IMR-90 (cell line): Measurements from ENCODE around the gene CCDC12. TPM values are rescaled to one million over a fixed set of nuclear protein-coding genes. Genes with fewer than 3 reads are reported as not detected.

Experiments
- ATAC-seq: fragments of 200-7000 bp; cut with Tn5 transposase; 2 replicates; pipeline ENCODE4 v1.9.1; 2020; ENCODE audit warnings: low read depth, mild to moderate bottlenecking, moderate library complexity
- BruUV-seq: library from RNA; stranded (reverse); fragments of 400-500 nt; replicated peaks from 2 replicates; lab custom pipeline; 2021; lab: Mats Ljungman, UMichigan
- CTCF ChIA-PET: fragments of 300-600 bp; formaldehyde crosslinking; extraction: SDS; loops from one replicate; lab custom pipeline; 2021; ENCODE audit warnings: antibody characterized with exemption; lab: Yijun Ruan, JAX
- POLR2A ChIA-PET: fragments of 300-600 bp; sonication (Branson Sonifier 250); formaldehyde crosslinking; loops from one replicate; lab custom pipeline; 2022; ENCODE audit warnings: antibody characterized with exemption; ENCODE audit not compliant: unreplicated experiment; lab: Charles Lee
- DNase-seq: peaks from one replicate; pipeline ENCODE4 v3.0.0; 2013
- H2AFZ ChIP-seq: replicated peaks from 2 replicates; pipeline ENCODE3; 2013; ENCODE audit warnings: low read length, mild to moderate bottlenecking; ENCODE audit not compliant: poor library complexity
- H2AK5ac ChIP-seq: 2 replicates; pipeline ENCODE4 v1.6.1; 2013; ENCODE audit warnings: low read depth, low read length, inconsistent platforms
- H2AK9ac ChIP-seq: replicated peaks from 2 replicates; pipeline ENCODE3; 2013; ENCODE audit warnings: mild to moderate bottlenecking, low read depth, low read length, moderate library complexity; ENCODE audit not compliant: poor library complexity
- H2BK120ac ChIP-seq: 2 replicates; pipeline ENCODE4 v1.6.1; 2013; ENCODE audit warnings: low read depth, low read length, inconsistent platforms
- H2BK15ac ChIP-seq: 3 replicates; pipeline ENCODE4 v1.6.1; 2013; ENCODE audit warnings: low read depth, low read length, inconsistent platforms
- H2BK20ac ChIP-seq: 2 replicates; pipeline ENCODE4 v1.6.1; 2013; ENCODE audit warnings: low read depth, mild to moderate bottlenecking, inconsistent platforms, low read length, moderate library complexity
- H2BK5ac ChIP-seq: 2 replicates; pipeline ENCODE4 v1.6.1; 2013; ENCODE audit warnings: mild to moderate bottlenecking, low read depth, low read length, inconsistent platforms; ENCODE audit not compliant: poor library complexity, severe bottlenecking
- H3K14ac ChIP-seq: replicated peaks from 2 replicates; pipeline ENCODE4 v1.6.1; 2013; ENCODE audit warnings: low read depth, low read length, inconsistent platforms
- H3K18ac ChIP-seq: 2 replicates; pipeline ENCODE4 v1.6.1; 2013; ENCODE audit warnings: low read depth, low read length, control low read depth
- H3K23ac ChIP-seq: 2 replicates; pipeline ENCODE4 v1.6.1; 2013; ENCODE audit warnings: low read depth, low read length, inconsistent platforms
- H3K27ac ChIP-seq: 2 replicates; pipeline ENCODE4 v1.5.1; 2013; ENCODE audit warnings: mild to moderate bottlenecking, control low read depth, low read length; ENCODE audit not compliant: insufficient read depth
- H3K27me3 ChIP-seq: 2 replicates; pipeline ENCODE4 v1.6.1; 2013; ENCODE audit warnings: low read length; ENCODE audit not compliant: control insufficient read depth, insufficient read depth
- H3K36me3 ChIP-seq: 2 replicates; pipeline ENCODE4 v1.6.1; 2013; ENCODE audit warnings: low read length, mixed read lengths; ENCODE audit not compliant: control insufficient read depth, insufficient read depth
- H3K4ac ChIP-seq: 2 replicates; pipeline ENCODE4 v1.6.1; 2013; ENCODE audit warnings: low read depth, low read length, inconsistent platforms
- H3K4me1 ChIP-seq: 2 replicates; pipeline ENCODE4 v1.6.1; 2013; ENCODE audit warnings: low read length, mixed read lengths; ENCODE audit not compliant: control insufficient read depth, insufficient read depth
- H3K4me2 ChIP-seq: 2 replicates; pipeline ENCODE4 v1.6.1; 2013; ENCODE audit warnings: low read depth, mild to moderate bottlenecking, control low read depth, low read length, moderate library complexity
- H3K4me3 ChIP-seq: 2 replicates; pipeline ENCODE4 v1.5.1; 2013; ENCODE audit warnings: low read depth, mild to moderate bottlenecking, control low read depth, low read length, moderate library complexity; ENCODE audit not compliant: insufficient read depth
- H3K56ac ChIP-seq: 2 replicates; pipeline ENCODE4 v1.6.1; 2013; ENCODE audit warnings: low read length, inconsistent platforms; ENCODE audit not compliant: insufficient read depth; ENCODE audit errors: extremely low read depth
- H3K79me1 ChIP-seq, 2 experiments: 2 replicates each; pipeline ENCODE4 v1.6.1; 2013; ENCODE audit warnings: low read length in 2 of 2, inconsistent platforms in 1 of 2, low read depth in 1 of 2
- H3K9ac ChIP-seq: 2 replicates; pipeline ENCODE4 v1.6.1; 2013; ENCODE audit warnings: low read depth, low read length, control low read depth
- H3K9me1 ChIP-seq: 2 replicates; pipeline ENCODE4 v1.6.1; 2013; ENCODE audit warnings: low read length, inconsistent platforms; ENCODE audit not compliant: insufficient read depth
- H3K9me3 ChIP-seq: 2 replicates; pipeline ENCODE4 v1.6.1; 2013; ENCODE audit warnings: low read length; ENCODE audit not compliant: control insufficient read depth, insufficient read depth
- H4K20me1 ChIP-seq: 2 replicates; pipeline ENCODE4 v1.6.1; 2013; ENCODE audit warnings: low read length, inconsistent platforms; ENCODE audit not compliant: insufficient read depth
- H4K5ac ChIP-seq: 2 replicates; pipeline ENCODE4 v1.6.1; 2013; ENCODE audit warnings: mild to moderate bottlenecking, low read depth, low read length, control low read depth
- H4K8ac ChIP-seq, 2 experiments: 2 replicates each; pipeline ENCODE4 v1.6.1; 2013; ENCODE audit warnings: low read depth in 2 of 2, low read length in 2 of 2, control low read depth in 1 of 2, inconsistent platforms in 1 of 2
- H4K91ac ChIP-seq: 2 replicates; pipeline ENCODE4 v1.6.1; 2013; ENCODE audit warnings: low read depth, low read length, inconsistent platforms; ENCODE audit not compliant: insufficient read depth
- BHLHE40 ChIP-seq: fragments of 150-350 bp; IDR thresholded peaks from 2 replicates; pipeline ENCODE4 v1.6.1; 2016; ENCODE audit warnings: mild to moderate bottlenecking, low read depth, low read length
- CEBPB ChIP-seq: IDR thresholded peaks from 2 replicates; pipeline ENCODE4 v1.6.1; 2012; ENCODE audit warnings: low read depth, low read length, improper control_type of control experiment
- CHD1 ChIP-seq: IDR thresholded peaks from 2 replicates; pipeline ENCODE4 v1.6.1; 2012; ENCODE audit warnings: low read depth, low read length, improper control_type of control experiment
- CTCF ChIP-seq: conservative IDR thresholded peaks from 2 replicates; pipeline ENCODE4 v1.5.1; 2012; ENCODE audit warnings: mild to moderate bottlenecking, low read depth, low read length, improper control_type of control experiment
- ELK1 ChIP-seq: fragments of 150-350 bp; IDR thresholded peaks from 2 replicates; pipeline ENCODE4 v1.6.1; 2016; ENCODE audit warnings: low read depth, mild to moderate bottlenecking, low read length, moderate library complexity, borderline replicate concordance
- FOS ChIP-seq: fragments of 150-350 bp; IDR thresholded peaks from 2 replicates; pipeline ENCODE4 v1.6.1; 2016; ENCODE audit warnings: low read depth, low read length
- MAFK ChIP-seq: IDR thresholded peaks from 2 replicates; pipeline ENCODE4 v1.6.1; 2012; ENCODE audit warnings: low read depth, low read length, improper control_type of control experiment
- MAZ ChIP-seq: IDR thresholded peaks from 2 replicates; pipeline ENCODE4 v1.6.1; 2012; ENCODE audit warnings: low read depth, mild to moderate bottlenecking, low read length, improper control_type of control experiment, moderate library complexity, borderline replicate concordance
- MXI1 ChIP-seq: IDR thresholded peaks from 2 replicates; pipeline ENCODE4 v1.6.1; 2012; ENCODE audit warnings: low read depth, mild to moderate bottlenecking, low read length, moderate library complexity, borderline replicate concordance
- NFE2L2 ChIP-seq: fragments of 150-350 bp; IDR thresholded peaks from 2 replicates; pipeline ENCODE4 v1.6.1; 2016; ENCODE audit warnings: low read depth, mild to moderate bottlenecking, low read length
- POLR2A ChIP-seq: IDR thresholded peaks from 2 replicates; pipeline ENCODE4 v1.6.1; 2012; ENCODE audit warnings: mild to moderate bottlenecking, low read depth, low read length
- RAD21 ChIP-seq: IDR thresholded peaks from 2 replicates; pipeline ENCODE4 v1.6.1; 2012; ENCODE audit warnings: low read length, improper control_type of control experiment
- RCOR1 ChIP-seq: IDR thresholded peaks from 2 replicates; pipeline ENCODE4 v1.6.1; 2012; ENCODE audit warnings: mild to moderate bottlenecking, low read length, improper control_type of control experiment; ENCODE audit not compliant: insufficient replicate concordance
- RFX5 ChIP-seq: IDR thresholded peaks from 2 replicates; pipeline ENCODE4 v1.8.0; 2012; ENCODE audit warnings: low read depth, mild to moderate bottlenecking, low read length, moderate library complexity
- SMC3 ChIP-seq: fragments of 150-350 bp; IDR thresholded peaks from 2 replicates; pipeline ENCODE4 v1.6.1; 2016; ENCODE audit warnings: low read depth, mild to moderate bottlenecking, antibody characterized with exemption, low read length, moderate library complexity
- USF2 ChIP-seq: fragments of 150-350 bp; IDR thresholded peaks from 2 replicates; pipeline ENCODE4 v1.6.1; 2017; ENCODE audit warnings: mild to moderate bottlenecking, antibody characterized with exemption, low read length, low read depth
- WGBS, 2 experiments: methylation state at CpG; one replicate each; pipeline versions ENCODE4 v1.1.5 to v1.1.7; 2013; ENCODE audit warnings: missing lambda C conversion rate in 2 of 2; ENCODE audit not compliant: insufficient read length in 1 of 2; ENCODE audit errors: extremely low coverage in 2 of 2; 5-methylcytosine and 5-hydroxymethylcytosine counted together
- dilution Hi-C: fragments of 300-500 bp; cut with HindIII; formaldehyde crosslinking; loops from one replicate; pipeline ENCODE4 v1.14.3; 2018; ENCODE audit warnings: low sequenced_read_pairs; ENCODE audit not compliant: unreplicated experiment
- in situ Hi-C: fragments of 300-500 bp; cut with MboI; formaldehyde crosslinking; loops from 3 replicates; pipeline ENCODE4 v1.14.3; 2019; ENCODE audit warnings: low sequenced_read_pairs, inconsistent platforms, mixed read lengths
- intact Hi-C: fragments of 100-400 bp; cut with micrococcal nuclease; formaldehyde crosslinking; loops from 2 replicates; pipeline ENCODE4 v1.10.0; 2022
- polyA plus RNA-seq, 3 experiments: library from polyadenylated mRNA; depleted of rRNA; stranded (reverse); fragments of >200 nt; gene quantifications; 2 replicates each; pipeline ENCODE4 v1.2.3, GENCODE V29; 2012; ENCODE audit warnings: low replicate concordance in 1 of 3
- total RNA-seq: library from RNA; depleted of rRNA; stranded (reverse); fragments of >200 nt; gene quantifications from 2 replicates; pipeline ENCODE4 v1.2.3, GENCODE V29; 2012

Gene CCDC12
- total and polyA plus RNA-seq, 2 of the 4 experiments (the other 2 are of a cell fraction), result 15.2 to 35.1 TPM

GRCh38 chr3:46978381-46978780 is 1.8 kb upstream of the CCDC12 start:
- ATAC-seq, result no peak
- H3K79me1 ChIP-seq, result peaks cover 3 to 42% of the 10 kb centered on the region in 2 experiments; a peak in 3 of 4 replicates
- 0 out of 2 replicates have a peak overlapping the region, but pooled peaks have one; percentile 25 for H3K23ac ChIP-seq
- peak overlapping the region; percentile 89; the same call in 1 of the 2 replicates for H4K91ac ChIP-seq
- peaks cover 9% of the 10 kb centered on the region for H3K4me1 ChIP-seq
- ChIA-PET POLR2A (no interaction called here), CTCF (interaction anchor here (0.6 kb wide), 1 partner anchor 523 kb away, joined by 4 read pairs; no protein-coding TSS in a partner anchor)
- no peak overlapping the region for H3K4me2 ChIP-seq
- no peak overlapping the region for H3K14ac ChIP-seq
- H4K5ac ChIP-seq, result no peak overlapping the region
- H4K20me1 ChIP-seq, result peaks cover 19% of the 10 kb centered on the region; the same call in 1 of the 2 replicates
- no peak overlapping the region for H3K56ac ChIP-seq
- H2BK20ac ChIP-seq, result 0 out of 2 replicates have a peak overlapping the region, but pooled peaks have one; percentile 44
- TF ChIP-seq RFX5 (no peak), RAD21 (no peak), USF2 (no peak), MXI1 (no peak), CTCF (no peak), MAFK (no peak), SMC3 (no peak), MAZ (no peak), CEBPB (no peak), NFE2L2 (no peak), RCOR1 (no peak), CHD1 (no peak), POLR2A (no peak), BHLHE40 (no peak), ELK1 (no peak), FOS (no peak)
- no peak for DNase-seq
- BruUV-seq, result no TSS peak
- intact Hi-C loops, result no loop called here
- no CpG with 5 or more reads among the region's 9 CpGs for WGBS, 2 experiments
- no peak overlapping the region for H3K27ac ChIP-seq
- dilution Hi-C loops, result no loop called here
- no peak overlapping the region for H3K9ac ChIP-seq
- no peak overlapping the region for H3K4ac ChIP-seq
- H3K9me3 ChIP-seq, result no peaks in the 10 kb centered on the region
- peak overlapping the region in 1 of 2 experiments; percentile 94; a peak in 2 of 4 replicates for H4K8ac ChIP-seq
- no peak overlapping the region for H2BK15ac ChIP-seq
- H2BK120ac ChIP-seq, result peak overlapping the region; percentile 91; the same call in 1 of the 2 replicates
- H2AK9ac ChIP-seq, result peak overlapping the region; percentile 93
- H3K36me3 ChIP-seq, result no peaks in the 10 kb centered on the region
- no peaks in the 10 kb centered on the region for H3K27me3 ChIP-seq
- in situ Hi-C loops, result no loop called here
- peak overlapping the region; percentile 5 for H2AFZ ChIP-seq
- no peak overlapping the region for H2BK5ac ChIP-seq
- no peak overlapping the region for H3K18ac ChIP-seq
- H3K4me3 ChIP-seq, result no peak overlapping the region
- H2AK5ac ChIP-seq, result peak overlapping the region; percentile 97
- H3K9me1 ChIP-seq, result peaks cover 3% of the 10 kb centered on the region
